ENCODE data around the gene CNST.
A peak's percentile ranks its signal among the peaks of the same experiment; 100 is the strongest.
"Not testable (repeated sequence)": the region's sequence is repeated elsewhere in the genome, so short reads cannot be mapped to it uniquely, and the experiment has no call there.

The CNST gene

GRCh38 chr1:246690100-246690499, 123.8 kb downstream of the CNST start:
- Histone ChIP-seq H3K9ac (ENCODE audit: low read length) (peak overlapping the region; percentile 55), H3K4me3 (ENCODE audit: low read length) (no peak overlapping the region), H3K27me3 (ENCODE audit: control insufficient read depth, insufficient read depth, low read length) (no peaks in the 10 kb centered on the region), H3K4me1 (ENCODE audit: control insufficient read depth, insufficient read depth, low read length) (peaks cover 6% of the 10 kb centered on the region), H3K36me3 (ENCODE audit: control insufficient read depth, insufficient read depth, low read length) (no peaks in the 10 kb centered on the region), H3K9me3 (ENCODE audit: control insufficient read depth, low read length) (no peaks in the 10 kb centered on the region)

- Histone ChIP-seq H3K9ac (ENCODE audit: low read length) (no peak overlapping the region), H3K27me3 (ENCODE audit: control insufficient read depth, insufficient read depth, low read length) (no peaks in the 10 kb centered on the region), H3K4me1 (ENCODE audit: control insufficient read depth, insufficient read depth, low read length) (peaks cover 22% of the 10 kb centered on the region), H3K4me3 (ENCODE audit: low read length) (no peak overlapping the region), H3K36me3 (ENCODE audit: control insufficient read depth, insufficient read depth, low read length) (no peaks in the 10 kb centered on the region), H3K9me3 (ENCODE audit: control insufficient read depth, low read length) (no peaks in the 10 kb centered on the region)
Observed at GRCh38 chr1:246691622-246692495, 125.6 kb downstream of the CNST start.

- not testable (repeated sequence) for H3K27me3 ChIP-seq (ENCODE audit: control insufficient read depth, insufficient read depth, low read length); H3K9ac ChIP-seq (ENCODE audit: low read length); H3K9me3 ChIP-seq (ENCODE audit: control insufficient read depth, low read length); H3K36me3 ChIP-seq (ENCODE audit: control insufficient read depth, insufficient read depth, low read length); H3K4me3 ChIP-seq (ENCODE audit: low read length)
- peaks cover 28% of the 10 kb centered on the region for H3K4me1 ChIP-seq (ENCODE audit: control insufficient read depth, insufficient read depth, low read length)
Observed at GRCh38 chr1:246694213-246694895, 128.1 kb downstream of the CNST start.

GRCh38 chr1:246695136-246695535, 128.9 kb downstream of the CNST start:
- no peaks in the 10 kb centered on the region for H3K9me3 ChIP-seq (ENCODE audit: control insufficient read depth, low read length)
- no peak overlapping the region for H3K9ac ChIP-seq (ENCODE audit: low read length)
- H3K36me3 ChIP-seq (ENCODE audit: control insufficient read depth, insufficient read depth, low read length): no peaks in the 10 kb centered on the region
- H3K4me3 ChIP-seq (ENCODE audit: low read length): no peak overlapping the region
- H3K27me3 ChIP-seq (ENCODE audit: control insufficient read depth, insufficient read depth, low read length): no peaks in the 10 kb centered on the region
- H3K4me1 ChIP-seq (ENCODE audit: control insufficient read depth, insufficient read depth, low read length): peaks cover 24% of the 10 kb centered on the region

- Histone ChIP-seq H3K9ac (ENCODE audit: low read length) (no peak overlapping the region), H3K9me3 (ENCODE audit: control insufficient read depth, low read length) (no peaks in the 10 kb centered on the region), H3K27me3 (ENCODE audit: control insufficient read depth, insufficient read depth, low read length) (no peaks in the 10 kb centered on the region), H3K36me3 (ENCODE audit: control insufficient read depth, insufficient read depth, low read length) (no peaks in the 10 kb centered on the region), H3K4me3 (ENCODE audit: low read length) (no peak overlapping the region), H3K4me1 (ENCODE audit: control insufficient read depth, insufficient read depth, low read length) (peaks cover 24% of the 10 kb centered on the region)
Observed at GRCh38 chr1:246695666-246696065, 129.4 kb downstream of the CNST start.

GRCh38 chr1:246698466-246699094, 132.3 kb downstream of the CNST start:
- Histone ChIP-seq H3K4me1 (ENCODE audit: control insufficient read depth, insufficient read depth, low read length) (peaks cover 28% of the 10 kb centered on the region), H3K36me3 (ENCODE audit: control insufficient read depth, insufficient read depth, low read length) (no peaks in the 10 kb centered on the region), H3K9me3 (ENCODE audit: control insufficient read depth, low read length) (no peaks in the 10 kb centered on the region), H3K4me3 (ENCODE audit: low read length) (no peak overlapping the region), H3K27me3 (ENCODE audit: control insufficient read depth, insufficient read depth, low read length) (no peaks in the 10 kb centered on the region), H3K9ac (ENCODE audit: low read length) (peak overlapping the region; percentile 60)

- no peak overlapping the region for H3K4me3 ChIP-seq (ENCODE audit: low read length)
- no peaks in the 10 kb centered on the region for H3K36me3 ChIP-seq (ENCODE audit: control insufficient read depth, insufficient read depth, low read length)
- peaks cover 33% of the 10 kb centered on the region for H3K4me1 ChIP-seq (ENCODE audit: control insufficient read depth, insufficient read depth, low read length)
- H3K27me3 ChIP-seq (ENCODE audit: control insufficient read depth, insufficient read depth, low read length): no peaks in the 10 kb centered on the region
- H3K9ac ChIP-seq (ENCODE audit: low read length): peak overlapping the region; percentile 60
- no peaks in the 10 kb centered on the region for H3K9me3 ChIP-seq (ENCODE audit: control insufficient read depth, low read length)
Observed at GRCh38 chr1:246699095-246699735, 133.0 kb downstream of the CNST start.

GRCh38 chr1:246703581-246703980, 137.3 kb downstream of the CNST start:
- H3K9ac ChIP-seq (ENCODE audit: low read length): no peak overlapping the region
- H3K9me3 ChIP-seq (ENCODE audit: control insufficient read depth, low read length): no peaks in the 10 kb centered on the region
- H3K4me3 ChIP-seq (ENCODE audit: low read length): no peak overlapping the region
- no peaks in the 10 kb centered on the region for H3K27me3 ChIP-seq (ENCODE audit: control insufficient read depth, insufficient read depth, low read length)
- no peaks in the 10 kb centered on the region for H3K36me3 ChIP-seq (ENCODE audit: control insufficient read depth, insufficient read depth, low read length)
- peaks cover 15% of the 10 kb centered on the region for H3K4me1 ChIP-seq (ENCODE audit: control insufficient read depth, insufficient read depth, low read length)

GRCh38 chr1:246705368-246705767, 139.1 kb downstream of the CNST start:
- Histone ChIP-seq H3K9ac (ENCODE audit: low read length) (no peak overlapping the region), H3K27me3 (ENCODE audit: control insufficient read depth, insufficient read depth, low read length) (no peaks in the 10 kb centered on the region), H3K4me3 (ENCODE audit: low read length) (no peak overlapping the region), H3K9me3 (ENCODE audit: control insufficient read depth, low read length) (no peaks in the 10 kb centered on the region), H3K36me3 (ENCODE audit: control insufficient read depth, insufficient read depth, low read length) (no peaks in the 10 kb centered on the region), H3K4me1 (ENCODE audit: control insufficient read depth, insufficient read depth, low read length) (peaks cover 25% of the 10 kb centered on the region)

GRCh38 chr1:246708166-246708565, 141.9 kb downstream of the CNST start:
- Histone ChIP-seq H3K9ac (ENCODE audit: low read length) (no peak overlapping the region), H3K9me3 (ENCODE audit: control insufficient read depth, low read length) (no peaks in the 10 kb centered on the region), H3K36me3 (ENCODE audit: control insufficient read depth, insufficient read depth, low read length) (no peaks in the 10 kb centered on the region), H3K4me3 (ENCODE audit: low read length) (no peak overlapping the region), H3K27me3 (ENCODE audit: control insufficient read depth, insufficient read depth, low read length) (no peaks in the 10 kb centered on the region), H3K4me1 (ENCODE audit: control insufficient read depth, insufficient read depth, low read length) (peaks cover 28% of the 10 kb centered on the region)

- Histone ChIP-seq H3K27me3 (ENCODE audit: control insufficient read depth, insufficient read depth, low read length) (no peaks in the 10 kb centered on the region), H3K4me3 (ENCODE audit: low read length) (no peak overlapping the region), H3K9ac (ENCODE audit: low read length) (no peak overlapping the region), H3K9me3 (ENCODE audit: control insufficient read depth, low read length) (no peaks in the 10 kb centered on the region), H3K4me1 (ENCODE audit: control insufficient read depth, insufficient read depth, low read length) (peaks cover 19% of the 10 kb centered on the region), H3K36me3 (ENCODE audit: control insufficient read depth, insufficient read depth, low read length) (no peaks in the 10 kb centered on the region)
Observed at GRCh38 chr1:246709196-246709595, 142.9 kb downstream of the CNST start.

GRCh38 chr1:246709835-246710234, 143.6 kb downstream of the CNST start:
- Histone ChIP-seq H3K36me3 (ENCODE audit: control insufficient read depth, insufficient read depth, low read length) (no peaks in the 10 kb centered on the region), H3K4me3 (ENCODE audit: low read length) (peak overlapping the region; percentile 42), H3K4me1 (ENCODE audit: control insufficient read depth, insufficient read depth, low read length) (peaks cover 19% of the 10 kb centered on the region), H3K9ac (ENCODE audit: low read length) (no peak overlapping the region), H3K27me3 (ENCODE audit: control insufficient read depth, insufficient read depth, low read length) (no peaks in the 10 kb centered on the region), H3K9me3 (ENCODE audit: control insufficient read depth, low read length) (no peaks in the 10 kb centered on the region)
